Measurements from ENCODE around the gene DGKI. TPM values are rescaled to one million over a fixed set of nuclear protein-coding genes. Genes with fewer than 3 reads are reported as not detected.

Gene DGKI
- total RNA-seq, 1 donor from 2014 or later: 2.2 TPM

DNA sequence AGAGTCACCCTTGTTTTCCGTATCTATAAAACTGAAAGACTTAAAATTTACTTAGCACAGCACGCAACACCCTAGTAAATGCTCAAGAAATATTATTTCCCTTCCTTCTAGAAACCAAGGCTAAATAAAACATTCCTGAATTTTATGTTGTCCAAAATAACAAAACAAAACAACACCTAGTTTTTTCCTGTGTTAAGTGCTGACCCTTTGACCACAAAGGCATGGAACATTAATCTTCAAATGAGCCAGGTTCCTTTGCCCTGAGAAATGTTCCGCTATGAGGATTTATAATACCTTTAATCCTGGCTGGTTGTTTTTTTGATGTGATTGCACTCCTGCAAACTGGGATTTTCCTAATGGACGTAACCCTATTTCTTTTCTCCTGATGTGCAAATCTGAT, 29.0 kb upstream of the DGKI start:
- H3K4me3 Mint-ChIP-seq: no peak overlapping the region
- no peaks in the 10 kb centered on the region for H3K27me3 Mint-ChIP-seq (ENCODE audit: low read depth)
- H3K9me3 Mint-ChIP-seq: no peaks in the 10 kb centered on the region
- H3K4me1 Mint-ChIP-seq: peaks cover 41% of the 10 kb centered on the region
- DNase-seq (ENCODE audit: low read depth, low spot score): no peak
- no peak overlapping the region for H3K27ac Mint-ChIP-seq (ENCODE audit: unreplicated experiment)
- TF ChIP-seq, protein P1, sequence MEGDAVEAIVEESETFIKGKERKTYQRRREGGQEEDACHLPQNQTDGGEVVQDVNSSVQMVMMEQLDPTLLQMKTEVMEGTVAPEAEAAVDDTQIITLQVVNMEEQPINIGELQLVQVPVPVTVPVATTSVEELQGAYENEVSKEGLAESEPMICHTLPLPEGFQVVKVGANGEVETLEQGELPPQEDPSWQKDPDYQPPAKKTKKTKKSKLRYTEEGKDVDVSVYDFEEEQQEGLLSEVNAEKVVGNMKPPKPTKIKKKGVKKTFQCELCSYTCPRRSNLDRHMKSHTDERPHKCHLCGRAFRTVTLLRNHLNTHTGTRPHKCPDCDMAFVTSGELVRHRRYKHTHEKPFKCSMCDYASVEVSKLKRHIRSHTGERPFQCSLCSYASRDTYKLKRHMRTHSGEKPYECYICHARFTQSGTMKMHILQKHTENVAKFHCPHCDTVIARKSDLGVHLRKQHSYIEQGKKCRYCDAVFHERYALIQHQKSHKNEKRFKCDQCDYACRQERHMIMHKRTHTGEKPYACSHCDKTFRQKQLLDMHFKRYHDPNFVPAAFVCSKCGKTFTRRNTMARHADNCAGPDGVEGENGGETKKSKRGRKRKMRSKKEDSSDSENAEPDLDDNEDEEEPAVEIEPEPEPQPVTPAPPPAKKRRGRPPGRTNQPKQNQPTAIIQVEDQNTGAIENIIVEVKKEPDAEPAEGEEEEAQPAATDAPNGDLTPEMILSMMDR (conservative IDR thresholded peaks at IDR 0.05): no peak
- H3K36me3 Mint-ChIP-seq (ENCODE audit: low read depth): peaks cover 53% of the 10 kb centered on the region

DNA sequence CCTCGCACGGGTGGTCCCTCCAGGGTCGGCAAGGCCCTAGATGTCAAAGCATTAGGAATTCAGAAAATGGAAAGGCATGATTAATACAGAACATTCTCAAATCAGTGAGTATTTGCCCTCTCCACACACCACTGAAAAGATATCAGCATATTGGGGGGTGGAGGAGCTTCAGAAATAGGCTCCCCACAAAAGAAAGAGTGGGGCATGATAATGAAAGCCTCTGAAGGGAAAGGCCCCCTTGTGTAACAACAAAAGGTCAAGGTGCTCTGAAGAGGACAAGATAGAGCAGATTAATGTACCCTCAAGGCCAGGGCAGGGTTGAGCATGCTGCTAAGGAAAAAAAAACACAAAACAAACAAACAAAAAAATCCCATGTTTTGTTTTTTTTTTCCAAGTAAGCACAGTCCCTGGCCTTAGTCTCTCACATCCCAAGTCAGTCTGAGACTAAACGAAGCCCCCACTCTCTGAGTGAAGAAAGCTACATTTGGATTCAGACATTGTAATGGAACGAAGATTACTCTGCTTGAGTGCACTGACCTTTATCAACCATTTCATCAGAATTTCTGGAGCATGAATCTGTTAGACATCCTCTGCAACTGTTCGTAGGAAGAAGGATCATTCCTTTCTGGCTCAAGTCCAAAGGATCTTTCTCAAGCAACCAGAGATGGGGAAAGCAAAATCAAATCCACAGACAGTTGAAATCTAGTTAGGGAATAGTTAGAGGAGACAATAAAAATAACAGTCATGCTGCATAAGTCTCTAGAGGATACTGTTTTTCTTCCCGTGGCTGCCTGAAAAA, 27.4 kb upstream of the DGKI start:
- H3K27ac Mint-ChIP-seq (ENCODE audit: unreplicated experiment): no peak overlapping the region
- H3K9me3 Mint-ChIP-seq: peaks cover 6% of the 10 kb centered on the region
- peaks cover 27% of the 10 kb centered on the region for H3K4me1 Mint-ChIP-seq
- TF ChIP-seq, protein P1 (conservative IDR thresholded peaks at IDR 0.05): no peak
- DNase-seq (ENCODE audit: low read depth, low spot score): no peak
- no peak overlapping the region for H3K4me3 Mint-ChIP-seq
- H3K27me3 Mint-ChIP-seq (ENCODE audit: low read depth): no peaks in the 10 kb centered on the region
- H3K36me3 Mint-ChIP-seq (ENCODE audit: low read depth): peaks cover 46% of the 10 kb centered on the region

DNA sequence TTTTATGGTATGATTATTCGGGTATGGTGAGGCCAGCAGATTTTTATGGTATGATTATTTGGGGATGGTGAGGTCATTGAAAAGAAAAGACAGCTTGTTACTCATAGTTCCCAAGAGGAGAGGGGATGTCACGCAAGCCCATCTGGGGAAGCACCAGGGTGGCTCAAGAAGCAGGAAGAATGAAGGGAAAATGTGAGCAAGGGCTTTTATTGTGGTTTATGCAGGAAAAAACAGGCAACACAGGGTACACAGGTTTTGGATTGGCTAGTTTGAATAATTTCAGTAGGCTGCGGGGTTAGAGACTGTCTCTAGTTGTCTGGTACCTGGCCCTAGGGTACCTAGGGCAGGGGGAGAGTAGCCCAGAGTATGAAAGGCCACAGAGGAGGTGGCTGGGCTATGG, 26.8 kb upstream of the DGKI start:
- Mint-ChIP-seq H3K4me3 (no peak overlapping the region), H3K27ac (ENCODE audit: unreplicated experiment) (no peak overlapping the region), H3K4me1 (peaks cover 25% of the 10 kb centered on the region), H3K36me3 (ENCODE audit: low read depth) (peaks cover 46% of the 10 kb centered on the region), H3K9me3 (peaks cover 6% of the 10 kb centered on the region), H3K27me3 (ENCODE audit: low read depth) (no peaks in the 10 kb centered on the region)
- TF ChIP-seq, protein P1 (conservative IDR thresholded peaks at IDR 0.05): no peak
- no peak for DNase-seq (ENCODE audit: low read depth, low spot score)

DNA sequence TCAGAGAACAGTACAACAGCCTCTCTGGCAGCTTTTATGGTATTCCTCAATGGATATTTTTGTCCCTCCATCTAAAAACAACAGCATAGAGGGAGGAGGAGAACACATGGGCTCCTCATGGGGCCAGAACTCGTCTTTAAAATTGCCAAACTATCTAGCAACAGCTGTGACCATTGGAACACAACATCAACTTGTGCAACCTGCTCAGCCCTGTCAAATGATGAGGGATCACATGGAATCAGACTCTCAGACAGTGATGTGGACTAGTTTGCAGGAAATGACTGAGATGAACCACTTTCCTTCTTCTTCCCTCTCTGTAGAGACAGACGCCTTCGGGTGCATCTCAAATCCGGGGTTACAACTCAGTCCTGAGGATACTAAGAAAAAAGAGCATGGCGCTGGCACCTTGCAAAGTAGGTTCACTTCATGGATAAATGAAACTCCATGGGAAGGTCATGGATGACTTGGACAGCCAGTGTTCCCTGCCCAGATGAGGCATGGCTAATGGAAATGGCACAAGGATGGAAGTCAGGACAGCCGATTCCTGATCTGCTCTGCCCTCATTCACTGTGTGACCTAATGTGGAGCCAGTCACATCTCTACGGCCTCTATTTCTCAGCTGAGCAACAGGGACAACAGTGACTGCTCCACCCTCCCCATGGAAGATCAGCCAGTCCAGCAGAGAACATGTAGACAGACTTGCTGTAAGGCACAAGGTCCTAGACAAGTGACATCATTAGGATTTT, 24.6 kb upstream of the DGKI start:
- DNase-seq (ENCODE audit: low read depth, low spot score): no peak
- TF ChIP-seq, protein P1 (conservative IDR thresholded peaks at IDR 0.05): no peak
- Mint-ChIP-seq H3K9me3 (peaks cover 10% of the 10 kb centered on the region), H3K27me3 (ENCODE audit: low read depth) (no peaks in the 10 kb centered on the region), H3K36me3 (ENCODE audit: low read depth) (peaks cover 50% of the 10 kb centered on the region), H3K27ac (ENCODE audit: unreplicated experiment) (peak overlapping the region; percentile 19), H3K4me1 (peaks cover 6% of the 10 kb centered on the region), H3K4me3 (no peak overlapping the region)

DNA sequence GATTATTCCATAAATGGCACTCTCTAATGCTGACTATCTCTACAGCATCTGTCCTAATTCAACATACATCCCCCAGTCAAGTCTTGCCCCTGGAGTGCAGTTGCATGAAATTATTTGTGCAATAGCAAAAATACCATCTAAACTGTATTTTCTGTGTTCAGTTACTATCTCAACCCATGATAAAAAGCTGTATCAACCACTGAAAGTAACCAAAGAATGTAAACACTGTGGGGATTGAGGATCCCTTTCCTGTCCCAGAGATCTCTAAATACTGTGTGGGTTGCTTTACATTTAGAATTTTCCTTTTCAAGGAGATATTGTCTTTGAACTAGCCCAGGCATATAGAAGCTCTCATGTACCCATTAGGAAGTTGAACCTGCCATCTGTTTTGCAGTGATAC, 23.9 kb upstream of the DGKI start:
- Mint-ChIP-seq H3K36me3 (ENCODE audit: low read depth) (peaks cover 55% of the 10 kb centered on the region), H3K27ac (ENCODE audit: unreplicated experiment) (no peak overlapping the region)

More for the DNA sequence above, 23.9 kb upstream of the DGKI start:
- Mint-ChIP-seq H3K27me3 (ENCODE audit: low read depth) (no peaks in the 10 kb centered on the region), H3K4me1 (peaks cover 6% of the 10 kb centered on the region), H3K9me3 (peaks cover 14% of the 10 kb centered on the region), H3K4me3 (no peak overlapping the region)
- TF ChIP-seq, protein P1 (conservative IDR thresholded peaks at IDR 0.05): no peak
- DNase-seq (ENCODE audit: low read depth, low spot score): no peak

Measured in neural crest cell (in vitro differentiated cells).